K562 treated with DMSO at 1 percent for 24 hours (cell line): Measurements from ENCODE around the gene GPI. TPM values are rescaled to one million over a fixed set of nuclear protein-coding genes. Genes with fewer than 3 reads are reported as not detected.

Source experiments
- total RNA-seq: library from RNA; unstranded; fragments of 300-600 nt; gene quantifications from 2 replicates; pipeline ENCODE4 v1.2.3, GENCODE V29; 2022; ENCODE audit warnings: low read depth; ENCODE audit not compliant: insufficient read depth

GPI gene
- total RNA-seq, result 201 and 205 TPM in 2 replicates

DNA sequence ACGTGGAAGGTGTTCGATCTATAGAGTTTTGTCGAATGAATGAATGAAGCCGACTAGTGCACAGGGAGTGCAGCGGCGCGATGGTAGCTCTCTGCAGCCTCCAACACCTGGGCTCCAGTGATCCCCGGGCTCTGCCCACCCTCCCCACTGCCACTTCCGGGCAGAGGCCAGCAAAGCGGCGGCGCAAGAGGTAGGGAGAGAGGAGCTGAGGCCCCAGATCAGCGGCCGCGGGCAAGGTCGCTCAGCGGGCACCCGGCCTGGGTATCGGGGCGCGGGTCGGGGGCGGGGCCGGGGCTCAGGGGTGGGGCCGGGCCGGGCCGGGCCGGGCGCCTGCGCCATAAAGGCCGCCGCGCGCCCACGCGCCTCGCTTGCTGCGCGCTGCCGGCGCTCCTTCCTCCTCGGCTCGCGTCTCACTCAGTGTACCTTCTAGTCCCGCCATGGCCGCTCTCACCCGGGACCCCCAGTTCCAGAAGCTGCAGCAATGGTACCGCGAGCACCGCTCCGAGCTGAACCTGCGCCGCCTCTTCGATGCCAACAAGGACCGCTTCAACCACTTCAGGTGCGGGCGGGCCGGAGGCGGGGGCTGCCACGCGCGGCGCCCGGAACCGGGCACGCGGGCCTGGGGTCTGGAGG, at the start of gene GPI:
Gene GPI (plus strand): TSS at position 367 of the 633 bp plus-strand sequence. CDS start 71 bp downstream, at position 438.

DNA sequence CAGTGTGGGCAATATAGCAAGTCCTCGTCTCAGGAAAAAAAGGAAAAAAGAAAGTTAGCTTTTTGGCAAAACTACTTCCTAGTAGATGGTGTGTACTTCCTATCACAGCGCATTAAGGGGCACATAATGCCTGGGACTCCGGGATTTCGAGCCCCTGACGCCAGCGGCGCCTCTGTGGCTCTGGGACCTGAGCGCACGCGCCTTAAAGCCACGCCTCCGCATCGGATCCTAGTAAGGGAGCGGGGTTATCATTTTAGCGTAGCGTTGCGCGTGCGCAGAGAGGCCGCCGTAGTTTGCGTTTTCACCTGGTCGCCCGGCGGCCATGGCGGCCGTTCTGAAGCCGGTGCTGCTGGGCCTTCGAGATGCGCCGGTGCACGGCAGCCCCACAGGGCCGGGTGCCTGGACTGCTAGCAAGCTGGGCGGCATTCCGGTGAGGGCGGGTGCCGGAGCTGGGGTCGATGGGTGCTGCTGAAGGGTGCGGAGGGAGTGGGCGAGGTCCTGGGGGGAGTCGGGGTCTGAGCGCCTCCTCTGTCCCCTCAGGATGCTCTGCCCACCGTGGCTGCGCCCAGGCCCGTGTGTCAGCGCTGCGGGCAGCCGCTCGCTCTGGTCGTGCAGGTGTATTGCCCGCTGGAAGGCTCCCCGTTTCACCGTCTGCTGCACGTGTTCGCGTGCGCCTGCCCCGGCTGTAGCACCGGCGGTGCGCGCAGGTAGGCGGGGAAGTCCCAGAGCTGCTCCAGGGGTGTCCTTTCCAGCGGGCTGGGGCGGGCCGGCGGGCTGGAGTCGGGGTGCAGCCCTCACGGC, 39.3 kb downstream of the GPI start, which contains the start of gene PDCD2L:
Gene PDCD2L (plus strand): TSS at position 291 of the 801 bp plus-strand sequence. CDS start 32 bp downstream, at position 323.

Other genes with a start within 250 kb of the GPI start
- 72.6 and 93.6 TPM in 2 replicates for gene LSM14A, start 192.7 kb upstream of the GPI start, total RNA-seq
- 18.2 and 18.4 TPM in 2 replicates for gene GARRE1, start 110.6 kb upstream of the GPI start, total RNA-seq
- gene PDCD2L, start 39.2 kb downstream of the GPI start, total RNA-seq, result 24.9 and 30.5 TPM in 2 replicates
- 113 and 152 TPM in 2 replicates for gene UBA2, start 63.2 kb downstream of the GPI start, total RNA-seq
- 0.07 and 0.42 TPM in 2 replicates for gene WTIP, start 116.6 kb downstream of the GPI start, total RNA-seq